HepG2 (cell line): ENCODE measurements around the gene R3HCC1L. TPM values are rescaled to one million over a fixed set of nuclear protein-coding genes. Genes with fewer than 3 reads are reported as not detected.

Source experiments
- ASH2L ChIP-seq: fragments of 300-600, 200-600 bp; sonication (generic); IDR thresholded peaks from 2 replicates; pipeline ENCODE4 v1.7.0; 2017; ENCODE audit warnings: low read depth, mild to moderate bottlenecking, moderate library complexity, mixed read lengths, low read length; ENCODE audit not compliant: insufficient read length
- ATF7 ChIP-seq, 2 experiments: fragments of 450-650 bp in 1 of 2; sonication (generic) in 1 of 2; formaldehyde crosslinking in 1 of 2; IDR thresholded peaks; 2 replicates each; pipeline versions ENCODE4 v1.4.0 to v1.6.1; 2016 to 2020; ENCODE audit warnings: antibody characterized with exemption in 1 of 2, mild to moderate bottlenecking in 1 of 2, missing genetic modification reagents in 1 of 2
- BCL6 ChIP-seq: IDR thresholded peaks from 2 replicates; pipeline ENCODE4 v1.6.1; 2016; ENCODE audit warnings: missing genetic modification reagents, missing compliant biosample characterization
- BRF2 ChIP-seq: sonication (generic); formaldehyde crosslinking; IDR thresholded peaks from 2 replicates; pipeline ENCODE4 v1.8.1; 2022; ENCODE audit warnings: mild to moderate bottlenecking, missing genetic modification reagents
- HIC2 ChIP-seq: sonication (generic); formaldehyde crosslinking; IDR thresholded peaks from 2 replicates; pipeline ENCODE4 v1.9.0; 2022; ENCODE audit warnings: low read depth, missing genetic modification reagents
- HMG20A ChIP-seq: IDR thresholded peaks from 2 replicates; pipeline ENCODE4 v1.6.1; 2016; ENCODE audit warnings: borderline replicate concordance
- LCORL ChIP-seq, 2 experiments: fragments of 450-650 bp in 1 of 2; sonication (generic) in 1 of 2; formaldehyde crosslinking in 1 of 2; IDR thresholded peaks; 2 replicates each; pipeline versions ENCODE4 v1.5.0 to v1.6.1; 2017 to 2020; ENCODE audit warnings: antibody characterized with exemption in 1 of 2, missing genetic modification reagents in 1 of 2
- MIXL1 ChIP-seq: IDR thresholded peaks from 2 replicates; pipeline ENCODE4 v1.6.1; 2016
- NPAS2 ChIP-seq: sonication (generic); formaldehyde crosslinking; IDR thresholded peaks from 2 replicates; pipeline ENCODE4 v1.8.0; 2022; ENCODE audit warnings: mild to moderate bottlenecking, missing genetic modification reagents, borderline replicate concordance
- NR2C2 ChIP-seq: sonication (generic); formaldehyde crosslinking; IDR thresholded peaks from 2 replicates; pipeline ENCODE4 v1.4.0; 2020; ENCODE audit warnings: missing genetic modification reagents, mild to moderate bottlenecking, moderate library complexity, borderline replicate concordance
- ZBTB10 ChIP-seq: sonication (generic); formaldehyde crosslinking; IDR thresholded peaks from 2 replicates; pipeline ENCODE4 v1.4.0; 2020; ENCODE audit warnings: missing genetic modification reagents, borderline replicate concordance
- ZNF264 ChIP-seq: sonication (generic); formaldehyde crosslinking; IDR thresholded peaks from 2 replicates; pipeline ENCODE4 v1.4.0; 2020; ENCODE audit warnings: missing genetic modification reagents
- ZNF362 ChIP-seq: sonication (generic); formaldehyde crosslinking; IDR thresholded peaks from 2 replicates; pipeline ENCODE4 v1.4.0; 2020; ENCODE audit warnings: missing genetic modification reagents, mild to moderate bottlenecking, borderline replicate concordance
- ZNF550 ChIP-seq: sonication (generic); formaldehyde crosslinking; IDR thresholded peaks from 2 replicates; pipeline ENCODE4 v1.4.0; 2020; ENCODE audit warnings: mild to moderate bottlenecking, missing genetic modification reagents, borderline replicate concordance
- polyA plus RNA-seq, 8 experiments: library from polyadenylated mRNA; depleted of rRNA in 3 of 8; stranded (reverse) in 7 of 8; unstranded in 1 of 8; fragments of >200 nt; fragmentation: Illumina TruSeq in 4 of 8; extraction: Trizol in 4 of 8; gene quantifications; 2 replicates each; pipeline versions ENCODE4 v1.2.1 to v1.2.3, GENCODE V29; 2011 to 2016; ENCODE audit warnings: low read depth in 4 of 8, missing spikeins in 1 of 8, mixed read lengths in 1 of 8; ENCODE audit not compliant: insufficient read depth in 1 of 8
- total RNA-seq, 5 experiments: library from RNA; depleted of rRNA; stranded (reverse); fragments of >200 nt; fragmentation: Illumina TruSeq; extraction: Trizol; gene quantifications; 2 replicates each; pipeline ENCODE4 v1.2.3, GENCODE V29; 2016; ENCODE audit warnings: low read depth in 1 of 5
- TF ChIP-seq, protein P1 (sequence below): sonication (generic); formaldehyde crosslinking; IDR thresholded peaks from 2 replicates; pipeline ENCODE4 v1.4.0; 2020; ENCODE audit warnings: low read depth, missing genetic modification reagents

The R3HCC1L gene
- total and polyA plus RNA-seq, 2 of the 13 experiments (the other 11 are each of a cell fraction or from before 2014, with no cell fraction given) = 6.5 to 12.2 TPM

GRCh38 chr10:98270073-98270740 lies 135.8 kb downstream of the R3HCC1L start (continued):
- TF ChIP-seq, protein P1, sequence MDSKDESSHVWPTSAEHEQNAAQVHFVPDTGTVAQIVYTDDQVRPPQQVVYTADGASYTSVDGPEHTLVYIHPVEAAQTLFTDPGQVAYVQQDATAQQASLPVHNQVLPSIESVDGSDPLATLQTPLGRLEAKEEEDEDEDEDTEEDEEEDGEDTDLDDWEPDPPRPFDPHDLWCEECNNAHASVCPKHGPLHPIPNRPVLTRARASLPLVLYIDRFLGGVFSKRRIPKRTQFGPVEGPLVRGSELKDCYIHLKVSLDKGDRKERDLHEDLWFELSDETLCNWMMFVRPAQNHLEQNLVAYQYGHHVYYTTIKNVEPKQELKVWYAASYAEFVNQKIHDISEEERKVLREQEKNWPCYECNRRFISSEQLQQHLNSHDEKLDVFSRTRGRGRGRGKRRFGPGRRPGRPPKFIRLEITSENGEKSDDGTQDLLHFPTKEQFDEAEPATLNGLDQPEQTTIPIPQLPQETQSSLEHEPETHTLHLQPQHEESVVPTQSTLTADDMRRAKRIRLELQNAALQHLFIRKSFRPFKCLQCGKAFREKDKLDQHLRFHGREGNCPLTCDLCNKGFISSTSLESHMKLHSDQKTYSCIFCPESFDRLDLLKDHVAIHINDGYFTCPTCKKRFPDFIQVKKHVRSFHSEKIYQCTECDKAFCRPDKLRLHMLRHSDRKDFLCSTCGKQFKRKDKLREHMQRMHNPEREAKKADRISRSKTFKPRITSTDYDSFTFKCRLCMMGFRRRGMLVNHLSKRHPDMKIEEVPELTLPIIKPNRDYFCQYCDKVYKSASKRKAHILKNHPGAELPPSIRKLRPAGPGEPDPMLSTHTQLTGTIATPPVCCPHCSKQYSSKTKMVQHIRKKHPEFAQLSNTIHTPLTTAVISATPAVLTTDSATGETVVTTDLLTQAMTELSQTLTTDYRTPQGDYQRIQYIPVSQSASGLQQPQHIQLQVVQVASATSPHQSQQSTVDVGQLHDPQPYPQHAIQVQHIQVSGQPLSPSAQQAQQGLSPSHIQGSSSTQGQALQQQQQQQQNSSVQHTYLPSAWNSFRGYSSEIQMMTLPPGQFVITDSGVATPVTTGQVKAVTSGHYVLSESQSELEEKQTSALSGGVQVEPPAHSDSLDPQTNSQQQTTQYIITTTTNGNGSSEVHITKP (CRISPR knock-in tag) = no peak
- TF ChIP-seq LCORL (IDR thresholded peaks at IDR 0.05) = no peak
- peak; percentile 22; the same call in 1 of the 2 replicates for TF ChIP-seq LCORL (CRISPR knock-in tag; IDR thresholded peaks at IDR 0.05)
- TF ChIP-seq HIC2 (CRISPR knock-in tag) = peak; percentile 62; the same call in 1 of the 2 replicates
- peak; percentile 40; the same call in 1 of the 2 replicates for TF ChIP-seq ZBTB10
- peak; percentile 42 for TF ChIP-seq ASH2L
- TF ChIP-seq NR2C2 (CRISPR knock-in tag) = no peak; the same call in 1 of the 2 replicates
- TF ChIP-seq ZNF362 (CRISPR knock-in tag) = no peak
- no peak for TF ChIP-seq ZNF264 (CRISPR knock-in tag)
- TF ChIP-seq MIXL1 = peak; percentile 75; the same call in 1 of the 2 replicates
- TF ChIP-seq BRF2 (CRISPR knock-in tag) = no peak
- peak; percentile 69 for TF ChIP-seq BCL6 (CRISPR knock-in tag)
- TF ChIP-seq ATF7 (IDR thresholded peaks at IDR 0.05) = 0 out of 2 replicates have a peak, but pooled peaks have one; percentile 25
- TF ChIP-seq ATF7 (CRISPR knock-in tag; IDR thresholded peaks at IDR 0.05) = peak; percentile 72; the same call in 1 of the 2 replicates
- no peak for TF ChIP-seq NPAS2
- 0 out of 2 replicates have a peak, but pooled peaks have one; percentile 36 for TF ChIP-seq ZNF550
- peak; percentile 69; the same call in 1 of the 2 replicates for TF ChIP-seq HMG20A (CRISPR knock-in tag)
